Stimulated activated CD4-positive, alpha-beta T cell treated with anti-CD3 and anti-CD28 coated beads, Interleukin-4, amount 100 ng/mL, for 24 hours (primary cell): Measurements from ENCODE around the gene PON1.

Experiments
- DNase-seq: peaks from one replicate; pipeline ENCODE4 v3.0.0-alpha.2; 2020

PON1 gene

GRCh38 chr7:95250571-95250970 is 73.8 kb downstream of the PON1 start:
- no peak for DNase-seq
